CD4-positive, alpha-beta T cell treated with Interleukin-15 for 4 hours (primary cell): ENCODE measurements around the gene R3HDM2.

Experiments
- DNase-seq: peaks from one replicate; pipeline ENCODE4 v3.0.0-alpha.2; 2020; ENCODE audit warnings: low spot score

R3HDM2 gene

DNA sequence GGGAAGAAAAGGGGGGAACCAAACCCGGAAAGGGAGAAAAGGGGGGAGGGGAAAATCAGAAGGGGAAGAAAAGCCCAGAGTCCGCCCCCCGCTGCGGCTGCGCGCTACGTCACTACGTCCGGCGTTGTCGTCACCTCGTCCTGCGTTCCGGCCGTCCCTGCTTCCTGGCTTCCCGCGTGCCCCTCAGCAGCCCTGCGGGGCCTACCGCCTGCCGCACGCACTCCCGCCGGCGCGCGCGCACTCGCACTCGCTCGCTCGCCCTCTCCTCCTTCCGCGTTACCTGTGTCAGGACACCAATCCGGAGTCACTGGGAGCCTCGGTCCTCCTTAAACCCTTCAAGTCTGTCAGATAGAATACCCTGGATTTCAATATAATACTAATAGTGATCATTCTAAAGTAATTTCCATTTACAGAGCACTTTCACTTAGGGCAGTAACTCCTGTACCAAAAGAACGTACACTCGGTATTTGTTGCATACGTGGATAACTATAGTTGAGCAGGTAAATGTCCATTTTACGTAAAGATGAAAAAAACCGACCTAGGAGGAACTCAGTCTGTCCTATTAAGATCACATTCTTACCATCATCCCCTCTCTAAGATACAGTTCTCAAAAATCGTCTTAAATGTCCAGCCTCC, at the start of gene R3HDM2:
Gene R3HDM2, minus strand, starts transcription at position 113 of the 636 bp plus-strand sequence. CDS start 120,615 bp downstream, outside the sequence.
- DNase-seq: peak; percentile 93

DNA sequence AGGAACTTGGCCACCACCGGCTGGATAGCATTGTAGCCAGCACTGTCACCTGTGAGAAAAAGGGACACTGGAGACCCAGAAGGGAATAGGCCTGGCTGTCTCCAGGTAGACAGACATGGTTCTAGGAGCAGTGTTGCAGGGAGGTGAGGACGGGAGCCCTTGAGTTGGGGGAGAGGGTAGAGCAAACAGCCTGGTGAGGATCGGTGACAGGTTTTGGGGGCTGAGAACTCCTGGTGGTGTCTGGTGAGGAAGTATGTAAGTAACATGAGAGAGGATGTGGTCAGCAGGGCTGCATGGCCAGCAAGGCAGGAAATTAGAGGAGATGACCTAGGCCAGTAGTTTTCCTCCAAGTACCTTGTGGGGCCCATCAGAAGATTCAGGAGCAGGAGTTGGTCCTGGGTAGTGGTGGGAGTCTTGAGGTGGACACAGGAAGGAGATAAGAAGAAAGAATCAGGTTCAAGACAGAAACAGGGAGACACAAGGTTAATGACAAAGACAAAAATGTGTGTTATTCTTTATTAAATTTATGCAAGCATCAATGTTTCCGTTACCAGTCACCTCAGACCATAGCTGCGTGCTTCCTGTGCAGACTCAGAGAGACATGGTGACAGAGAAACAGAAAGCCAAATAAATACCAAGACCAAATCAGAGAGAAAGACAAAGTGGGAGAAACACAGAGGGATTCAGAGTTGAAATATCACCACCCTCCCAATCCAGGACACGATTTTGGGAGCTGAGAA, 48.7 kb upstream of the R3HDM2 start, which contains the start of gene ARHGAP9:
Gene ARHGAP9, minus strand, starts transcription at position 491 of the 740 bp plus-strand sequence. Its CDS starts 460 bp downstream, at position 31.
- DNase-seq: peak; percentile 78

DNA sequence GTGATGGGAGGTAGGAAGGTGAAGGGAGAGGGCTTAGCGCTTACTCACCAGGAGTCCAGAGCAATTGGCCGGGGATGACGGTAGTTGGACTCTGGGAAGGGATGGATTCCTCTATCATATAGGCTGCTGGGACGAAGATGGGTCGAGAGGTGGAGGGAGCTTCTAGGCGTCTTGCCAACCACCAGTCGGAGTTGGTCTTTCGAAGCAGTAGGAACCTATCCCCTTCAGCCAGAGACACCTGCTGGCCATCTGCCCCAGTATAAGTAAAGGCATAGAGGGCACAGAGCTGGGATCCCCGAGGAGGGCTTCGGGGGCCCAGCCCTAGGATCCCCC, 48.2 kb upstream of the R3HDM2 start:
- no peak for DNase-seq

DNA sequence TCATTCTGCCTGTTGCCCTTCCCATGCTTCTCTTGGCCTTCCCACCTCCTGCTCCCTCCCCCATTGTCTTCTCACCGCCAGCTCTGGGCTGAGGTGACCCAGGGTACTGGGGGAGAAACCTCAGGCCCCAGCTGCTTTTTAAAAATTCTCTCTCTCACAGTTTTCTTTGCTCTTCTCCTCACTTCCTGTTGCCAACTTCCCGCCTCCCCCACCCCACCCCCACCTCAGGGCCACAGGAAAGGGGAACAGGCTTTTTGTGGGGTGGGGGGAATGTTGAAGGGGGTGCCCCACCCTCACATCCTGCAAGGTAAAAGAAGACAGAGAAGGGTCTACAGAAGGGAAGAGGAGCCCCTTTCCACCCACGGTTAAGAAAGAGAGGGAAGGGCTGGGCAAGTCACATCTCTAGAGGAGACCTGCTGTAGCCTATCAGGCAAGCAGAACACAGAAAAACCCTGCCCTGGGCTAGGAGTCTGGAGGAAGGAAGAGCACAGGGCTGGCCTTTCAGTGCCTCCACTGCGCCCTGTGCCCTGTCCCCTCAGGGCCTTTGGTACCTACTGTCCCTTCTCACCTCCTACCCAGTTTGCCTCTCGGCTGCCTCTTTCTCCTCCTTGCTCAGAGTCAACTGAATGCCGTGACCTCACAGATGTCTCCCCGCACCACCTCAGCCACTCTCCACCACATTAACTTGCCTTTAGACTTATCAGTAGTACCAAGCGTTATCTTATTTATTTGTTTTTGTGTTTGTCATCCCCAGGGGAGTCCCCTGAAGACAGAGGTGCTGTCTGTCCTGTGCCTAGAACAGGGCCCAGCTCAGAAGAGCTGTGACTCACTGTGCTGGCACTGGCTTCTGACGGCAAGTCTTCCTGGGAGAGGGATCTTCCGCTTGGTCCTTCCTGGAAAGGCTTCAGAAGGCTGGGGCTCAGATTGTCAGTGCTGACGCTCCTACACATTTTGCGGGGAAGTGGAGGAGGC, 47.2 kb upstream of the R3HDM2 start:
- peak; percentile 82 for DNase-seq

DNA sequence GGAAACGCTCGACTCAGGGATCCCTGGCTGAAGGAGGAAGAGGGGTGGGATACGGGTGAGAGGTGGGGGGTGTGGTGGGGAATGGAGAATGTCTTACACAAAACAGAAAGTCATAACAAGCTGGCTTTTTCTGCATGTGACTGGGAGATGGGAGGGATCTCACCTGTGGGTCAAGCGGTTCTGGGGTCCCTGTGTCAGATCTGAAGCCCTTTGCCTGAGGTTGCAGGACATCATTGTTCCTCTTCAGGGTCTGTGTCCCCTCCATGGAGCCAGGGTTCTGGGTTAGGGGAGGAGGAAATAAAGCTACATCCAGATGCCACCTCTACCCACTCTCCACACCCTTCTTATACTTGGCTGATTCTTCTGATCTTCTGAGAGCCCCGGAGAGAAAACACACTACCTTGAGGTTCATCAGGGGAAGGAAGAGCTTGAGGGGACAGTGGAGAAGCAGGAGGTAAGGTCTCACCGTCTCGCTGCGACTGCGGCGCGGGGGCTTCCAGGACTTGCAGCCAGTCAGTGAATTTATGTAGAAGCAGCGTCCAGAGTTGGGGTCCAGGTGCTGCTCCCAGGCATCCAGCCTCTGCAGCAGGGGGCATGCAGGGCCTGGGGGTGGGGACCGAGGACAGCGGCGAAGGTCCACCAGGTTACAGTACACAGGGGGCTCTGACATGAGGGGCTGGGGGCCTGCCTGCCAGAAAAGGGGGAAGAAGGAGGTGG, 46.3 kb upstream of the R3HDM2 start:
- no peak for DNase-seq

DNA sequence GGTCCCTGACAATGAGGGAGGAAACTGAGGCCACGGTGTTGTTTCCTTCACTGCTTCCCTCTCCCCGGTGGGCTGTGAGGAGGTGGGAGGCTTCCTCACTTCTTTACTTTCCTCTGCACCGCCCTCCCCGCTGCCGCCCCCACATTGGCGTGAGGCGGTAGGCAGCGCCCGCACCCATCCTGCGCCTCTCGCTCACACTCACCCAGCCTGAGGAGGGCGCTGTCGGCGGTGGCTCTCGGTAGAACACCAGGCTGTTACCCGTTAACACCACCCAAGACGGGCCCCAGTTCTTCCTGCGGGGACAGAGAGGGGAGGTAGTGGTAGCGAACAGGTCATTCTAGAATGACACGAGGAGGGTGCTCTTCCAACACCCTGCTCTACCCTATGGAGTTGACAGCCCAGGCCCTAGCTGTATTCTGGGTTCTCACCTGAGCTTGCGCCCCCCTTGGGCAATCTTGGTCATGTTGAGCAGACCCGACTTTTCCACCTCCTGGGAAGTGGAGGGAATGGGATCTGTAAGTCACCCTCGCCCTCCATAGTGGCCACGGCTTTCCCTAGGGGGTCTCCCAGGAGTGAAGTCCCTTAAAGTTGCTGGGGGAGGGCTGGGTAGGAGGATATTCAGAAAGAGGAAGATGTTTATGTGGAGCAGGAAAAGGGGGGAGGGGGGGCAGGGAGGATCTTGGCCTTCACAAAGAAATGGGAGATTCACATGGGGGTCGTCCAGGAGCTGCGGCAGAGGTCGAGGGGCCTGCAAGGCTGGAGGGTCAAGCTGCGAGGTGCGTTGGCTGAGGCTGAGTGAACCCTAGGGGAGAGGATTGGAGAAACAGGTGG, 45.5 kb upstream of the R3HDM2 start:
- DNase-seq: peak; percentile 74

DNA sequence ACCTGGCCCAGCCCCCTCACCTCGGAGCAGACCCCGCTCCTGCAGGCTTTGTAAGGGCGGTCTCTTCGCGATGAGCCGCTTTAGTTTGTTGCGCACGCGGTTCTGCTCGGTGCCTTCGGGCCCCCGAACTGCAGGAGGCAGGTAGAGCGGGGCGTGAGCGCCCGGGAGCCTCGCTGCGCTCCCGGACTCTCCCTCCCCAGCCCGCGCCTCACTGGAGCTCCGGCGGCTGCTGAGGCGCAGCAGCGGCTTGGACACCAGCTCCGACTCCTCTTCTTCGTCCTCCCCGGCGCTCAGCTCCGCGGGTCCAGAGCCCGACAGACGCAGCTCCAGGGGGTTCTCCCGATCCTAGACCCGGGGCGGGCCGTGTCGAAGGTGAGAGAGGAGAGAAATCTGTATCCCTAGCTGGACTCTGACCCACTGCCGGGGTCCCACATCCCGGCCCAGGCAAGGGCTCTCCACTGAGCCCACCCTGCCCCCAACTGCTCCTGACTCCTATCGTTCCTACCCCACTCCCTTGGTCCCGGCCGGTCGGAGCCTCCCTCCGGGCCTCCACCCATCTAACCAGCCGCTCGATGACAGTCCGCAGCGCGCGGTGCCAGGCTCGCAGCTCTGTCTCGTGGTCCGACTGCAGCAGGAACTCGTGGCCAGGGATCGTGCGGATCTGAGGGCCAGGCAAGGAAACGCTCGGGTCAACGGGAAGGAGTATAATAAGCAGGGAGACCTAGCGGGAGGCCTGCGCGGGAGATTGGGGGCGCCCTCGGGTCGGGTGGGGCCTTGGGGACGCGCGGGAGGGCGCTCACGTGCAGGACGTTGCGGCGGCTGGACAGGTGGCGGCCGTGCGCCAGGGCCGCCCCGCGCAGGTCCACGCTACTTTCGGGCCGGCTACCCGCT, 44.7 kb upstream of the R3HDM2 start:
- DNase-seq: no peak

DNA sequence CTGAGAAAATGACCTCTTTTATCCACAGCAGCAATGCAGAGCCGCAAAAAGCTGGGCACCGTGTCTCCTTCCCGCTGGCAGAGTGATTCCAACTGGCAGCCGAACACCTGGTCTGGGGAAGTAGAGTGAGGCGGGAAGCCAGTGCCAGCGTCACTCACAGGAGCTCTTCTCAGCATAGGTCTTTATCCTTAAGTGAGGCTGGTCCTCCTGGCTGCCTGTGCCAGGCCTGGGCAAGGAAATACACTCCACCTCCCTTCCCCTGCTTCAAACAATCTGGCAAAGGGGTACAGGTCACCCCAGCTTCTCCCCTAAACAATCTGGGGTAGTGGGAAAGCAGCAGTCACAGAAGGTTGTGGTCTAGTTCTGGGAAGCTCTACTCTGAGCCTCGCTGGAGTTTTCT, 44.0 kb upstream of the R3HDM2 start:
- DNase-seq: no peak

DNA sequence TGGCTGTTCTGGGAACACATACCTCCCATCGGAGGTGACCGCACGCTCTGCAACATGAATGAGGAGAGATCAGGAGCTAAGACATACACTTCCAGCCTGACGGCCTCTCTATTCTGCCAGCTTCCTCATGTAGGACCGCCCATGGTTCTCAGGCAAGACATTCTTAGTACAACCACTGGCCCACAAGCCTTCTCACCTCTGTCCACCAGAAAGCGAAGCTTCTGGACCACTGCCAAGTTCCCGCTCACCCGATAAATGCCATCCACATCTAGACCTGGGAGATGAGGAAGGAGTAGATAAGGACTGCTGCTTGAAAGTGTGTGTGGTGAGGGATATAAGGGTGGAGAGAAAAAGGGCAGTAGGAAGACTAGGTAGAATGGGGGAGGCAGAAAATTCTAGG, 43.6 kb upstream of the R3HDM2 start:
- DNase-seq: no peak

DNA sequence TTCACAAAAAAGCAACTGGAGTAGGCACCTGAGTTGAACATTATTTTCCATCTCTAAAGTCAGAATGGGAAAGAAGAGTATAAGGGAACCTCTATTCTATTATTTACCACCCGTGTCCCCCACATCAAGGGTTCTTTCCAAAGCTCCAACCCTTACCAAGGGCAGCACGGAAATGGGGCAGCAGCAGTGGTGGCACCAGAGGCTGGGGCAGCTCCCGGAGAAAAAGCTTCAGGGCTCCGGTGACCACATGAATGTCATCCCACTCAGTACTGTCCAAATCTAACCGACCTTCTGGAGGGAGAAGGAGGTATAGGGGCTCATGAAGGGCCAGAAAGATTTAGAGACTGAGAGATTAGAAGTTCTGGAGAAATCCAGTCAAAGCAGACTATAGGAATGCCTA, 43.0 kb upstream of the R3HDM2 start:
- no peak for DNase-seq

DNA sequence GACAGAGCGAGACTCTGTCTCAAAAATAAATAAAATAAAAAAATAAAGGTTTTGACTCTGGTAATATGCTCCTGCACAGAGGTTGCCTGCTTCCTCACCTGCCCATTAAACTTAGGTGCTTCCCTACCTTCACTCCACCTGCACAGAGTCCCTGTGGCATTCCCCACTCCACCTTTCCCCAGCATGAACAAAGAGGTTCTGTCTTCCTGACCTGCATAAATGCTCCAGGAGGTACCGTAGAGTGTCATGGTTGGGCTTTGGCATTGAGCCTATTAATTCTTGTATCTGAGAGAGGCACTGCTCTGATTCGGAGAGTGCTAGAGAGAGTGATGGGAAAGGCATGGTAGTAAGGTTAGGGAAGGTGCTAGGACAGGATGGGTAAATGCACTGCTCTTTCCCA, 42.5 kb upstream of the R3HDM2 start:
- DNase-seq: no peak

DNA sequence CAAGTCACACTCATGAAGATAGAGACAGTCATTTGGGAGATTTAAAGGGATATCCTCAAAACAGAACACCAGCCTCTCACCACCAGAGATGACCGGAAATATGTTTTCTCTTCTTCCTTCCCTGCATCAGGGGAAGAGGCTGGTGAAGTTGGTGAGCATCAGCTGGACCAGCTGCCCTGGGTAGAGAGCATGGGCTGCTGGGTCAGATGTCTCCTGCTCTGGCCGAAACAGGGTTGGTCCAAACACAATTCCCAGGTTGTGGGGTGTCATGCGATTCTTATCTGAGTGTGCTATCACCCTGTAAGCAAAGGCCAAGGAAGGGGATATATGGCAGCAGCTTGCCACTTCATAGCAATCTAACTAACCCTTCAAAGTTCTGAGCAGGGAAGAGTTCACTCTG, 41.5 kb upstream of the R3HDM2 start:
- DNase-seq: no peak

DNA sequence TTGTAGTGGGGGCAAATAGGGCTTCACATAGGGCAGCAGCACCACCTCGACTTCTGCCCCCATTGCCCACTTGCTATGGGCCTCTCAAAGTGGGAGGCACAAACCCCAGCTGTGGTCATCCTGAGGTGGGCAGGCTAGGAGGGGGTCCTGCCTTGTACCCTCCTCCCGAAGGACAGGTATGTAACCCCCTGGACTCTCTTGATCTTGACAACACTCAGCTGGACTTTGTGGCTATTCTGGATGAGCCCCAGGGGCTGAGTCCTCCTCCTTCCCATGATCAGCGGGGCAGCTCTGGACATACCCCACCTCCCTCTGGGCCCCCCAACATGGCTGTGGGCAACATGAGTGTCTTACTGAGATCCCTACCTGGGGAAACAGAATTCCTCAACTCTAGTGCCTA, 40.8 kb upstream of the R3HDM2 start:
- DNase-seq: no peak

DNA sequence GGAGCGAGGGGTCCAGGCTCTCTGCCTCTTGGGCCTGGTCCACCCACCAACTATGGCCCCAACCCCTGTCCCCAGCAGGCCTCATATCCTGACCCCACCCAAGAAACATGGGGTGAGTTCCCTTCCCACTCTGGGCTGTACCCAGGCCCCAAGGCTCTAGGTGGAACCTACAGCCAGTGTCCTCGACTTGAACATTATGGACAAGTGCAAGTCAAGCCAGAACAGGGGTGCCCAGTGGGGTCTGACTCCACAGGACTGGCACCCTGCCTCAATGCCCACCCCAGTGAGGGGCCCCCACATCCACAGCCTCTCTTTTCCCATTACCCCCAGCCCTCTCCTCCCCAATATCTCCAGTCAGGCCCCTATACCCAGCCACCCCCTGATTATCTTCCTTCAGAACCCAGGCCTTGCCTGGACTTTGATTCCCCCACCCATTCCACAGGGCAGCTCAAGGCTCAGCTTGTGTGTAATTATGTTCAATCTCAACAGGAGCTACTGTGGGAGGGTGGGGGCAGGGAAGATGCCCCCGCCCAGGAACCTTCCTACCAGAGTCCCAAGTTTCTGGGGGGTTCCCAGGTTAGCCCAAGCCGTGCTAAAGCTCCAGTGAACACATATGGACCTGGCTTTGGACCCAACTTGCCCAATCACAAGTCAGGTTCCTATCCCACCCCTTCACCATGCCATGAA, 40.3 kb upstream of the R3HDM2 start:
- no peak for DNase-seq

DNA sequence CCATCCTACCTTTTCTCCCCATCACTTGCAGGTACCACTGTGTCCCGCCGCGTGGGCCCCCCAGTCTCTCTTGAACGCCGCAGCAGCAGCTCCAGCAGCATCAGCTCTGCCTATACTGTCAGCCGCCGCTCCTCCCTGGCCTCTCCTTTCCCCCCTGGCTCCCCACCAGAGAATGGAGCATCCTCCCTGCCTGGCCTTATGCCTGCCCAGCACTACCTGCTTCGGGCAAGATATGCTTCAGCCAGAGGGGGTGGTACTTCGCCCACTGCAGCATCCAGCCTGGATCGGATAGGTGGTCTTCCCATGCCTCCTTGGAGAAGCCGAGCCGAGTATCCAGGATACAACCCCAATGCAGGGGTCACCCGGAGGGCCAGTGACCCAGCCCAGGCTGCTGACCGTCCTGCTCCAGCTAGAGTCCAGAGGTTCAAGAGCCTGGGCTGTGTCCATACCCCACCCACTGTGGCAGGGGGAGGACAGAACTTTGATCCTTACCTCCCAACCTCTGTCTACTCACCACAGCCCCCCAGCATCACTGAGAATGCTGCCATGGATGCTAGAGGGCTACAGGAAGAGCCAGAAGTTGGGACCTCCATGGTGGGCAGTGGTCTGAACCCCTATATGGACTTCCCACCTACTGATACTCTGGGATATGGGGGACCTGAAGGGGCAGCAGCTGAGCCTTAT, 39.6 kb upstream of the R3HDM2 start:
- no peak for DNase-seq

DNA sequence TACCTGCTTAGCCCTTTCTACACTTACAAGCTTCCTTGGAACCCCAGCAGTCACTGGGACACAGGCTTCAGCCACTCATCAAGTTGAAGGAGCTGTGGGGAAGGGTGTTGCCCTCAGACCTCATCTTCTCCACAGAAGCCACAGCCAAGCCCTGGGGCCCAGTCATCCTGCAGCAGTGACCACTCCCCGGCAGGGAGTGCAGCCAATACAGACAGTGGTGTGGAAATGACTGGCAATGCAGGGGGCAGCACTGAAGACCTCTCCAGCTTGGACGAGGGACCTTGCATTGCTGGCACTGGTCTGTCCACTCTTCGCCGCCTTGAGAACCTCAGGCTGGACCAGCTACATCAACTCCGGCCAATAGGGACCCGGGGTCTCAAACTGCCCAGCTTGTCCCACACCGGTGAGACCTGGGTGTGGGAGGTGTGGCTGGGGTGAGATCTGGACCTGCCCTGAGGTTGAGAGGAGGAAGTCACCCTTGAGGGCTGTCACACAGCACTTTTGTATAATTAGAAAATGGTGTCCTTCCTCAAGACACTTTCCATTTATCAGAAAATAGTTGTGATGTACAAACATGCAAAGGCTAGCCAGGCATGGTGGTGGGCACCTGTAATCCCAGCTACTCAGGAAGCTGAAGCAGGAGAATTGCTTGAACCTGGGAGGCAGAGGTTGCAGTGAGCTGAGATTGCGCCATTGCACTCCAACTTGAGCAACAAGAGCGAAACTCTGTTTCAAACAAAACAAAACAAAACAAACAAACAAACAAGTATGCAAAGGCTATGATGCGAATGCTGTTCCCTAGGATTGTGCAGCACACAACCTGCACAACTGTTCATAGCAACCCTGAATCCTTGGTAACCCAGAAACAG, 38.7 kb upstream of the R3HDM2 start:
- no peak for DNase-seq

DNA sequence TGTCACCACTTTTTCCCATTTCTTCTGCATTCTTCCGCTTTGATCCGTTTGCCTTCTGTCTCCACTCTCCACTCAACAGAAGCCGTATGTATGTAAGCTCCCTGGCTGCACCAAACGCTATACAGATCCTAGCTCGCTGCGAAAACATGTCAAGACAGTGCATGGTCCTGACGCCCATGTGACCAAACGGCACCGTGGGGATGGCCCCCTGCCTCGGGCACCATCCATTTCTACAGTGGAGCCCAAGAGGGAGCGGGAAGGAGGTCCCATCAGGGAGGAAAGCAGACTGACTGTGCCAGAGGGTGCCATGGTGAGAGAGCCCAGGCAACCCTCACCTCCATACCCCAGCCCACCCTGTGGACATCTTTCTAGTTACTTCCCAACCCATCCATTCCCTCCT, 37.1 kb upstream of the R3HDM2 start:
- DNase-seq: no peak
